K562 treated with DMSO at 1 percent for 48 hours (cell line): ENCODE data around the gene WDR59. TPM values are rescaled to one million over a fixed set of nuclear protein-coding genes. Genes with fewer than 3 reads are reported as not detected.

Experiments
- total RNA-seq: library from RNA; unstranded; fragments of 300-600 nt; gene quantifications from 2 replicates; pipeline ENCODE4 v1.2.3, GENCODE V29; 2022; ENCODE audit warnings: low replicate concordance; ENCODE audit errors: extremely low read depth

WDR59 gene, protein sequence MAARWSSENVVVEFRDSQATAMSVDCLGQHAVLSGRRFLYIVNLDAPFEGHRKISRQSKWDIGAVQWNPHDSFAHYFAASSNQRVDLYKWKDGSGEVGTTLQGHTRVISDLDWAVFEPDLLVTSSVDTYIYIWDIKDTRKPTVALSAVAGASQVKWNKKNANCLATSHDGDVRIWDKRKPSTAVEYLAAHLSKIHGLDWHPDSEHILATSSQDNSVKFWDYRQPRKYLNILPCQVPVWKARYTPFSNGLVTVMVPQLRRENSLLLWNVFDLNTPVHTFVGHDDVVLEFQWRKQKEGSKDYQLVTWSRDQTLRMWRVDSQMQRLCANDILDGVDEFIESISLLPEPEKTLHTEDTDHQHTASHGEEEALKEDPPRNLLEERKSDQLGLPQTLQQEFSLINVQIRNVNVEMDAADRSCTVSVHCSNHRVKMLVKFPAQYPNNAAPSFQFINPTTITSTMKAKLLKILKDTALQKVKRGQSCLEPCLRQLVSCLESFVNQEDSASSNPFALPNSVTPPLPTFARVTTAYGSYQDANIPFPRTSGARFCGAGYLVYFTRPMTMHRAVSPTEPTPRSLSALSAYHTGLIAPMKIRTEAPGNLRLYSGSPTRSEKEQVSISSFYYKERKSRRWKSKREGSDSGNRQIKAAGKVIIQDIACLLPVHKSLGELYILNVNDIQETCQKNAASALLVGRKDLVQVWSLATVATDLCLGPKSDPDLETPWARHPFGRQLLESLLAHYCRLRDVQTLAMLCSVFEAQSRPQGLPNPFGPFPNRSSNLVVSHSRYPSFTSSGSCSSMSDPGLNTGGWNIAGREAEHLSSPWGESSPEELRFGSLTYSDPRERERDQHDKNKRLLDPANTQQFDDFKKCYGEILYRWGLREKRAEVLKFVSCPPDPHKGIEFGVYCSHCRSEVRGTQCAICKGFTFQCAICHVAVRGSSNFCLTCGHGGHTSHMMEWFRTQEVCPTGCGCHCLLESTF
- not detected in 2 replicates for total RNA-seq

GRCh38 chr16:74984529-74985296, at the start of gene WDR59:
TSS of gene WDR59 (minus strand) at chr16:74985123. CDS start at chr16:74985017, 106 bp downstream.

DNA sequence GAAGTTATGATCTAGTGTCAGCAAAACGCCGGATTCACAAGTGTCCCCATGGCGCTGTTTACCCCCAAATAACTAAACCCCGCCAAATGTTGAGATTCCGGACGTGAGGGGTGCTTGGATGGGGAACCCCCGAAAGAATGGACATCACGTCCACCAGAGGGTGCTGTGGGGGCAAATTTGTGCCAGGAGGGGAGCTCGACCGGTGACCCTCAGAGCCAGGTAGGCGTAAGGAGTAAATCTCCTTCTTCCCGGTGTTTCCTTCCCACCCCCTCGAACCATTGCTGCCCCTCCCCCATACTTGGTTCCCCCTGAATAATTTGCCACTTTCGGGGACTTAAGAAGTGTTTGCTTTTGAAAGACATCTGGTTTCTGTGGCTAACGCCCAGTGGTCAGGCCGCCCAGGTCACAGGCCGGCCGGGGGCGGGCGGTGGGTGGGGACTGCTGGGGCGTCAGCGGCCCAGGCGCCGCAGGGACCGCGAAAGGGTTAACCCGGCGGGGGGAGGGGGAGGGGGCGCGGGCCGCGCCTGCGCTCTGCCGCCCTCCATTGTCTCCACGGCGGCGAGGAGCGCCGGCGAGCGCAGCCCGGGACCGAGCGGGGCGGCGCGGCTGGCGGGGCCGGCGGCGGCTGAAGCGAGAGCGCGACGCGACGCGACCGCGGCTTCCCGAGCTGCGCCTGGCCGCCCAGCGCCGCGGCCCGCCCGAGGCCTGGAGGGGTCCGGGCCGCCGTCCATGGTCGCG, 13.7 kb upstream of the WDR59 start, which contains the start of gene ZNRF1:
Gene ZNRF1, plus strand, starts transcription at position 544 of the 738 bp plus-strand sequence. CDS start 648 bp downstream, outside the sequence.

Other genes starting within 250 kb of the WDR59 start
- not detected in 2 replicates for gene FA2H, start 210.3 kb downstream of the WDR59 start, total RNA-seq
- gene ZNRF1, start 13.9 kb upstream of the WDR59 start, total RNA-seq: not detected in 2 replicates
- not detected in 2 replicates for gene LDHD, start 131.7 kb upstream of the WDR59 start, total RNA-seq
- gene ZFP1, start 163.4 kb upstream of the WDR59 start, total RNA-seq: not detected in 2 replicates
- gene CTRB2, start 222.0 kb upstream of the WDR59 start, total RNA-seq: not detected in 2 replicates
- gene CTRB1, start 233.9 kb upstream of the WDR59 start, total RNA-seq: not detected in 2 replicates